Esophagus muscularis mucosa (tissue), 3 donors: Measurements from ENCODE around the gene ZC2HC1C.

Experiments
- CTCF ChIP-seq, 3 experiments: fragments of 200-600 bp in 2 of 3; fragments of 450-650 bp in 1 of 3; sonication (generic) in 2 of 3; IDR thresholded peaks; one replicate each; pipeline ENCODE4 v1.5.1; 2017 to 2019; ENCODE audit warnings: antibody characterized with exemption in 3 of 3, mild to moderate bottlenecking in 2 of 3, moderate library complexity in 1 of 3
- POLR2AphosphoS5 ChIP-seq, 2 donors: sonication (generic); formaldehyde crosslinking; IDR thresholded peaks; one replicate each; pipeline ENCODE4 v1.6.1; 2017; ENCODE audit warnings: antibody characterized with exemption in 2 of 2

GRCh38 chr14:75044752-75045151 lies 24.7 kb upstream of the ZC2HC1C start:
- TF ChIP-seq CTCF (IDR thresholded peaks at IDR 0.05) (no peak), POLR2AphosphoS5 (IDR thresholded peaks at IDR 0.05) (peak in 1 of 2 donors; percentile 54)
